K562 treated with DMSO at 1 percent for 48 hours (cell line): ENCODE data around the gene SLC4A2. TPM values are rescaled to one million over a fixed set of nuclear protein-coding genes. Genes with fewer than 3 reads are reported as not detected.

ENCODE experiments used
- total RNA-seq: library from RNA; unstranded; fragments of 300-600 nt; gene quantifications from 2 replicates; pipeline ENCODE4 v1.2.3, GENCODE V29; 2022; ENCODE audit warnings: low replicate concordance; ENCODE audit errors: extremely low read depth

SLC4A2 gene
- 232 TPM in 1 of 2 replicates, not detected in the other for total RNA-seq

GRCh38 chr7:151059367-151060112, at the start of gene SLC4A2:
SLC4A2 (plus strand) TSS chr7:151059589; CDS start chr7:151061988, 2,399 bp downstream.

GRCh38 chr7:151024435-151025056, 34.8 kb upstream of the SLC4A2 start, which contains the start of gene ATG9B:
ATG9B (minus strand) TSS chr7:151024494; CDS start chr7:151024423, 71 bp downstream.

GRCh38 chr7:151028131-151028947, 31.1 kb upstream of the SLC4A2 start, which contains the start of gene ABCB8:
ABCB8 (plus strand) TSS chr7:151028450; CDS start chr7:151028516, 66 bp downstream.

GRCh38 chr7:151047976-151048815, 11.2 kb upstream of the SLC4A2 start, which contains the start of gene ASIC3:
ASIC3 (plus strand) TSS chr7:151048531; CDS start chr7:151048886, 355 bp downstream.

GRCh38 chr7:151057506-151057988, 1.8 kb upstream of the SLC4A2 start, which contains the start of gene CDK5:
CDK5 (minus strand) TSS chr7:151057897; CDS start chr7:151057848, 49 bp downstream.

GRCh38 chr7:151080522-151081169, 21.3 kb downstream of the SLC4A2 start, which contains the start of gene FASTK:
FASTK (minus strand) TSS chr7:151080809; CDS start chr7:151080766, 43 bp downstream.

GRCh38 chr7:151083071-151083823, 23.9 kb downstream of the SLC4A2 start, which contains the start of gene TMUB1:
TMUB1 (minus strand) TSS chr7:151083493; CDS start chr7:151082563, 930 bp downstream.

GRCh38 chr7:151085691-151086620, 26.6 kb downstream of the SLC4A2 start, which contains the start of gene AGAP3:
AGAP3 (plus strand) TSS chr7:151086475; CDS start chr7:151086742, 267 bp downstream.

Other genes with a start within 250 kb of the SLC4A2 start
- gene AOC1, start 207.1 kb upstream of the SLC4A2 start, total RNA-seq, result not detected in 2 replicates
- not detected in 2 replicates for gene KCNH2, start 81.3 kb upstream of the SLC4A2 start, total RNA-seq
- gene NOS3, start 68.6 kb upstream of the SLC4A2 start, total RNA-seq, result not detected in 2 replicates
- not detected in 2 replicates for gene ATG9B, start 35.1 kb upstream of the SLC4A2 start, total RNA-seq
- gene ABCB8, start 31.1 kb upstream of the SLC4A2 start, total RNA-seq, result not detected in 2 replicates
- not detected in 2 replicates for gene ASIC3, start 11.1 kb upstream of the SLC4A2 start, total RNA-seq
- gene CDK5, start 1.7 kb upstream of the SLC4A2 start, total RNA-seq, result not detected in 2 replicates
- not detected in 2 replicates for gene FASTK, start 21.2 kb downstream of the SLC4A2 start, total RNA-seq
- gene TMUB1, start 23.9 kb downstream of the SLC4A2 start, total RNA-seq, result not detected in 2 replicates
- gene AGAP3, start 26.9 kb downstream of the SLC4A2 start, total RNA-seq, result not detected in 2 replicates
- not detected in 2 replicates for gene GBX1, start 108.1 kb downstream of the SLC4A2 start, total RNA-seq
- gene ASB10, start 127.7 kb downstream of the SLC4A2 start, total RNA-seq, result not detected in 2 replicates
- gene H2BK1, start 150.9 kb downstream of the SLC4A2 start, total RNA-seq, result not detected in 2 replicates
- not detected in 2 replicates for gene ABCF2, start 167.6 kb downstream of the SLC4A2 start, total RNA-seq
- gene CHPF2, start 172.9 kb downstream of the SLC4A2 start, total RNA-seq, result not detected in 2 replicates
- gene SMARCD3, start 189.1 kb downstream of the SLC4A2 start, total RNA-seq, result not detected in 2 replicates